ENCODE data around the gene PWWP2A. TPM values are rescaled to one million over a fixed set of nuclear protein-coding genes. Genes with fewer than 3 reads are reported as not detected.

PWWP2A gene
- total and polyA plus RNA-seq, 10 of the 15 experiments (the other 5 are each of a cell fraction or from before 2014, with no cell fraction given), result 5.7 to 26.1 (median 17.7) TPM

- TF ChIP-seq IRF3 (IDR thresholded peaks at IDR 0.05), result no peak
- no peak for TF ChIP-seq ZBTB11 (CRISPR knock-in tag; IDR thresholded peaks at IDR 0.05)
- no peak for TF ChIP-seq MXI1 (IDR thresholded peaks at IDR 0.05; ENCODE audit: low read depth, low read length)
- no peak for TF ChIP-seq MYC (IDR thresholded peaks at IDR 0.05; ENCODE audit: insufficient read depth, insufficient read length, insufficient replicate concordance, low read length, severe bottlenecking)
Observed at GRCh38 chr5:160133918-160134304, 14.7 kb upstream of the PWWP2A start (continued).

GRCh38 chr5:160133071-160133917 is 14.0 kb upstream of the PWWP2A start:
- in situ Hi-C loops (cut with MboI), result no loop called here
- SMC1A ChIA-PET (ENCODE audit: uncharacterized antibody, unreplicated experiment), result interaction anchor here (1.3 kb wide), 1 partner anchor 53 kb away, joined by 4 read pairs; no protein-coding TSS in a partner anchor
- DNase-seq (ENCODE audit: low read depth, low spot score), result no peak
- Histone ChIP-seq H2AFZ (ENCODE audit: control insufficient read depth, low read depth, low read length) (no peak overlapping the region), H3K27ac (ENCODE audit: control insufficient read depth, insufficient read depth) (no peak overlapping the region), H3K4me1 (ENCODE audit: control insufficient read depth, insufficient read depth, low read length) (no peaks in the 10 kb centered on the region), H3K79me2 (ENCODE audit: control insufficient read depth, insufficient read depth, low read length) (no peaks in the 10 kb centered on the region), H3K4me2 (ENCODE audit: control insufficient read depth, insufficient read depth) (no peak overlapping the region), H3K4me3 (no peak overlapping the region), H3K9ac (ENCODE audit: control insufficient read depth, insufficient read depth, low read length) (no peak overlapping the region), H3K27me3 (replicated peaks in 1 of 2; ENCODE audit: control insufficient read depth in 2 of 2, insufficient read depth in 2 of 2, low read length in 1 of 2) (no peaks in the 10 kb centered on the region), H3K9me3 (replicated peaks; ENCODE audit: control insufficient read depth, insufficient read depth, low read length) (no peaks in the 10 kb centered on the region), H4K20me1 (ENCODE audit: control insufficient read depth, insufficient read depth) (no peaks in the 10 kb centered on the region), H3K36me3 (ENCODE audit: control insufficient read depth in 2 of 2, insufficient read depth in 2 of 2, low read length in 1 of 2) (no peaks in the 10 kb centered on the region)
- POLR2A ChIA-PET, result no interaction called here
- RAD21 ChIA-PET (ENCODE audit: unreplicated experiment), result no interaction called here
- no TSS peak for BruUV-seq (replicated peaks)
- intact Hi-C loops (cut with micrococcal nuclease; ENCODE audit: unreplicated experiment), result no loop called here
- ATAC-seq, result no peak
- CTCF ChIA-PET, result no interaction called here
- FAIRE-seq, result no peak
- 61% methylated on average over 31 of the region's 31 CpGs for WGBS (ENCODE audit: insufficient coverage, insufficient replicate concordance, low lambda C conversion rate, missing lambda C conversion rate)
- TF ChIP-seq IRF4 (IDR thresholded peaks at IDR 0.05; ENCODE audit: low read depth, low read length) (no peak), EP300 (IDR thresholded peaks at IDR 0.05; ENCODE audit: borderline replicate concordance in 1 of 2, control insufficient read depth in 1 of 2, low read depth in 2 of 2, low read length in 2 of 2) (no peak), WRNIP1 (IDR thresholded peaks at IDR 0.05; ENCODE audit: borderline replicate concordance, low read depth, low read length) (no peak), PRDM15 (CRISPR knock-in tag; IDR thresholded peaks at IDR 0.05) (no peak), MXI1 (IDR thresholded peaks at IDR 0.05; ENCODE audit: low read depth, low read length) (no peak), RELB (IDR thresholded peaks at IDR 0.05; ENCODE audit: low read depth) (no peak), SIX5 (IDR thresholded peaks at IDR 0.05; ENCODE audit: low read depth, low read length, severe bottlenecking) (no peak)

Measured in GM12878 (cell line).